Fibroblast of lung (primary cell): ENCODE measurements around the gene ERVV-1. TPM values are rescaled to one million over a fixed set of nuclear protein-coding genes. Genes with fewer than 3 reads are reported as not detected.

Source experiments
- DNase-seq, 2 donors: peaks; one replicate each; pipeline versions ENCODE4 v3.0.0 to v3.0.0-alpha.2; 2010; ENCODE audit warnings: low read depth in 2 of 2
- H2AFZ ChIP-seq: 2 replicates; pipeline ENCODE4 v1.5.1; 2012; ENCODE audit warnings: low read length, control low read depth, inconsistent platforms
- H3K27ac ChIP-seq: 2 replicates; pipeline ENCODE4 v1.5.1; 2011; ENCODE audit warnings: low read length, control low read depth; ENCODE audit not compliant: insufficient read depth
- H3K27me3 ChIP-seq: 2 replicates; pipeline ENCODE4 v1.5.1; 2011; ENCODE audit warnings: mild to moderate bottlenecking, low read length; ENCODE audit not compliant: control insufficient read depth, insufficient read depth
- H3K36me3 ChIP-seq: 2 replicates; pipeline ENCODE4 v1.5.1; 2011; ENCODE audit warnings: low read length; ENCODE audit not compliant: control insufficient read depth, insufficient read depth
- H3K4me1 ChIP-seq: 2 replicates; pipeline ENCODE4 v1.5.1; 2011; ENCODE audit warnings: low read length; ENCODE audit not compliant: control insufficient read depth, insufficient read depth; ENCODE audit errors: extremely low read depth
- H3K4me2 ChIP-seq: 2 replicates; pipeline ENCODE4 v1.5.1; 2011; ENCODE audit warnings: low read length, control low read depth; ENCODE audit not compliant: insufficient read depth; ENCODE audit errors: extremely low read depth
- H3K4me3 ChIP-seq, 4 experiments: fragments of 200-600 bp in 1 of 4; sonication (generic) in 1 of 4; replicated peaks in 1 of 4; 2 replicates each; pipeline ENCODE4 v1.5.1; 2011 to 2016; ENCODE audit warnings: low read length in 4 of 4, low read depth in 3 of 4, mild to moderate bottlenecking in 3 of 4, control low read depth in 2 of 4, inconsistent platforms in 1 of 4, mixed read lengths in 1 of 4; ENCODE audit not compliant: insufficient read depth in 1 of 4; ENCODE audit errors: control extremely low read depth in 1 of 4
- H3K79me2 ChIP-seq: 2 replicates; pipeline ENCODE4 v1.5.1; 2012; ENCODE audit warnings: mild to moderate bottlenecking, low read length, inconsistent platforms; ENCODE audit not compliant: control insufficient read depth, insufficient read depth
- H3K9ac ChIP-seq: 2 replicates; pipeline ENCODE4 v1.5.1; 2011; ENCODE audit warnings: mild to moderate bottlenecking, low read length, control low read depth; ENCODE audit not compliant: insufficient read depth
- H3K9me3 ChIP-seq: 2 replicates; pipeline ENCODE4 v1.5.1; 2012; ENCODE audit warnings: low read depth, low read length; ENCODE audit not compliant: control insufficient read depth, insufficient read depth
- H4K20me1 ChIP-seq: 2 replicates; pipeline ENCODE4 v1.5.1; 2011; ENCODE audit warnings: low read length; ENCODE audit not compliant: control insufficient read depth, insufficient read depth; ENCODE audit errors: extremely low read depth
- CTCF ChIP-seq, 2 donors: IDR thresholded peaks in 1 of 2; conservative IDR thresholded peaks in 1 of 2; 1 replicate in 1 of 2; 2 replicates in 1 of 2; pipeline ENCODE4 v1.5.1; 2011 to 2012; ENCODE audit warnings: low read length in 2 of 2, control low read depth in 1 of 2, inconsistent platforms in 1 of 2, low read depth in 1 of 2, mild to moderate bottlenecking in 1 of 2
- EZH2 ChIP-seq: IDR thresholded peaks from 2 replicates; pipeline ENCODE4 v1.5.1; 2012; ENCODE audit warnings: low read length, control low read depth, mild to moderate bottlenecking; ENCODE audit errors: missing control alignments
- polyA plus RNA-seq, 2 donors: library from polyadenylated mRNA; depleted of rRNA in 1 of 2; stranded (reverse) in 1 of 2; unstranded in 1 of 2; fragments of >200 nt; gene quantifications; 2 replicates each; pipeline ENCODE4 v1.2.1, GENCODE V29; 2011 to 2012; ENCODE audit warnings: missing spikeins in 1 of 2
- total RNA-seq: library from RNA; depleted of rRNA; stranded (reverse); fragments of >200 nt; gene quantifications from 2 replicates; pipeline ENCODE4 v1.2.1, GENCODE V29; 2014

ERVV-1 gene
- total and polyA plus RNA-seq, 2 donors (not counting 1 experiment from before 2014, with no cell fraction given), result 0.03 TPM; not detected in 1

GRCh38 chr19:53034054-53034453, 20.3 kb downstream of the ERVV-1 start:
- Histone ChIP-seq H3K4me3 (no peak overlapping the region), H3K36me3 (no peaks in the 10 kb centered on the region)

GRCh38 chr19:53034948-53035675, 21.4 kb downstream of the ERVV-1 start:
- Histone ChIP-seq H2AFZ (no peak overlapping the region), H3K9ac (no peak overlapping the region), H3K4me1 (no peaks in the 10 kb centered on the region), H3K27me3 (no peaks in the 10 kb centered on the region), H3K4me3 (no peak overlapping the region), H3K4me2 (no peak overlapping the region), H3K79me2 (no peaks in the 10 kb centered on the region), H4K20me1 (no peaks in the 10 kb centered on the region), H3K36me3 (no peaks in the 10 kb centered on the region), H3K9me3 (no peaks in the 10 kb centered on the region), H3K27ac (no peak overlapping the region)
- DNase-seq, result no peak
- no peak for TF ChIP-seq CTCF (conservative IDR thresholded peaks at IDR 0.05 in 1 of 2, IDR thresholded peaks at IDR 0.05 in 1 of 2; ENCODE audit: low read depth in 1 of 2, low read length in 2 of 2)
- TF ChIP-seq EZH2, result no peak

More at GRCh38 chr19:53034054-53034453, 20.3 kb downstream of the ERVV-1 start:
- Histone ChIP-seq H2AFZ (no peak overlapping the region), H3K9ac (no peak overlapping the region), H3K4me1 (no peaks in the 10 kb centered on the region), H3K4me2 (no peak overlapping the region), H3K27me3 (no peaks in the 10 kb centered on the region), H3K79me2 (no peaks in the 10 kb centered on the region), H4K20me1 (no peaks in the 10 kb centered on the region), H3K27ac (no peak overlapping the region), H3K9me3 (no peaks in the 10 kb centered on the region)
- DNase-seq, result no peak
- TF ChIP-seq EZH2 (no peak), CTCF (conservative IDR thresholded peaks at IDR 0.05 in 1 of 2, IDR thresholded peaks at IDR 0.05 in 1 of 2; ENCODE audit: low read depth in 1 of 2, low read length in 2 of 2) (no peak)

GRCh38 chr19:53037101-53038097, 23.7 kb downstream of the ERVV-1 start:
- Histone ChIP-seq H3K27ac (peak overlapping the region; percentile 30), H3K4me2 (peak overlapping the region; percentile 69), H3K4me3 (peak overlapping the region; percentile 59 to 81 (median 66)), H3K36me3 (no peaks in the 10 kb centered on the region), H3K9ac (no peak overlapping the region), H3K4me1 (no peaks in the 10 kb centered on the region), H3K9me3 (no peaks in the 10 kb centered on the region), H3K27me3 (no peaks in the 10 kb centered on the region), H2AFZ (peak overlapping the region; percentile 56), H4K20me1 (no peaks in the 10 kb centered on the region), H3K79me2 (no peaks in the 10 kb centered on the region)
- peak; percentile 60 to 73 for DNase-seq
- TF ChIP-seq CTCF (conservative IDR thresholded peaks at IDR 0.05 in 1 of 2, IDR thresholded peaks at IDR 0.05 in 1 of 2; ENCODE audit: low read depth in 1 of 2, low read length in 2 of 2) (no peak), EZH2 (no peak)
